Activated naive CD4-positive, alpha-beta T cell treated with anti-CD3 and anti-CD28 coated beads for 36 hours (primary cell): ENCODE data around the gene TTC24. TPM values are rescaled to one million over a fixed set of nuclear protein-coding genes. Genes with fewer than 3 reads are reported as not detected.
"Not testable (repeated sequence)": the region's sequence is repeated elsewhere in the genome, so short reads cannot be mapped to it uniquely, and the experiment has no call there.

ENCODE experiments used
- CTCF ChIA-PET: fragments of 350-600 bp; sonication (Branson Sonifier 250); formaldehyde crosslinking; loops from one replicate; lab custom pipeline; 2021; ENCODE audit warnings: antibody characterized with exemption; lab: Charles Lee
- DNase-seq: peaks from one replicate; pipeline ENCODE4 v3.0.0-alpha.2; 2020
- H3K27ac Mint-ChIP-seq: one replicate; pipeline ENCODE4 v1.8.0; 2021; ENCODE audit warnings: mild to moderate bottlenecking, mixed read lengths
- H3K27me3 Mint-ChIP-seq: one replicate; pipeline ENCODE4 v1.8.0; 2021; ENCODE audit warnings: low read depth, mixed read lengths
- H3K36me3 Mint-ChIP-seq: one replicate; pipeline ENCODE4 v1.8.0; 2021; ENCODE audit warnings: low read depth, mixed read lengths
- H3K4me1 Mint-ChIP-seq: one replicate; pipeline ENCODE4 v1.8.0; 2021; ENCODE audit warnings: low read depth, mixed read lengths
- H3K4me3 Mint-ChIP-seq: one replicate; pipeline ENCODE4 v1.8.0; 2021; ENCODE audit warnings: mild to moderate bottlenecking, moderate library complexity, mixed read lengths
- H3K9me3 Mint-ChIP-seq: one replicate; pipeline ENCODE4 v1.8.0; 2021; ENCODE audit warnings: mixed read lengths
- intact Hi-C: fragments of 100-400 bp; cut with micrococcal nuclease; formaldehyde crosslinking; loops from one replicate; pipeline ENCODE4 v1.15.1; 2023
- total RNA-seq, 2 experiments: library from RNA; stranded (reverse); gene quantifications; one replicate each; pipeline ENCODE4 v1.2.3, GENCODE V29; 2021

Gene TTC24
- total RNA-seq, 2 experiments from 2014 or later, result 3.1 to 3.9 TPM

- CTCF ChIA-PET, result interaction anchor here (0.6 to 4.7 kb wide), 6 partner anchors 40 to 1259 kb away, joined by 3 to 21 read pairs (median 7); partner anchors contain the start of gene CRABP2
- H3K4me1 Mint-ChIP-seq, result no peaks in the 10 kb centered on the region
- intact Hi-C loops, result no loop called here
- no peaks in the 10 kb centered on the region for H3K9me3 Mint-ChIP-seq
- peak; percentile 45 for DNase-seq
- peaks cover 40% of the 10 kb centered on the region for H3K27me3 Mint-ChIP-seq
- H3K27ac Mint-ChIP-seq, result no peak within 1 kb of the TSS
- H3K4me3 Mint-ChIP-seq, result no peak within 1 kb of the TSS
- no peaks in the 10 kb centered on the region for H3K36me3 Mint-ChIP-seq
Measured at GRCh38 chr1:156618853-156619581, 39.5 kb downstream of the TTC24 start, which contains the start of gene HAPLN2. Gene HAPLN2 (plus strand): TSS chr1:156619415. CDS start chr1:156623491, 4,076 bp downstream.

- Mint-ChIP-seq H3K27me3 (peaks cover 43% of the 10 kb centered on the region), H3K4me3 (no peak overlapping the region), H3K36me3 (no peaks in the 10 kb centered on the region)
Measured at GRCh38 chr1:156619582-156619955, 40.0 kb downstream of the TTC24 start.

GRCh38 chr1:156622581-156623297 lies 43.2 kb downstream of the TTC24 start:
- H3K27ac Mint-ChIP-seq, result no peak overlapping the region
- peaks cover 53% of the 10 kb centered on the region for H3K27me3 Mint-ChIP-seq
- no peaks in the 10 kb centered on the region for H3K36me3 Mint-ChIP-seq
- H3K4me3 Mint-ChIP-seq, result no peak overlapping the region
- intact Hi-C loops, result no loop called here
- H3K4me1 Mint-ChIP-seq, result peaks cover 7% of the 10 kb centered on the region
- CTCF ChIA-PET, result interaction anchor here (0.6 to 9.0 kb wide), 9 partner anchors 11 to 104 kb away, joined by 3 to 168 read pairs (median 12); partner anchors contain the start of genes BCAN, CRABP2, ISG20L2 and METTL25B
- no peak for DNase-seq
- H3K9me3 Mint-ChIP-seq, result no peaks in the 10 kb centered on the region

More at GRCh38 chr1:156619582-156619955, 40.0 kb downstream of the TTC24 start:
- intact Hi-C loops, result no loop called here
- Mint-ChIP-seq H3K9me3 (no peaks in the 10 kb centered on the region), H3K27ac (no peak overlapping the region), H3K4me1 (peaks cover 2% of the 10 kb centered on the region)
- CTCF ChIA-PET, result interaction anchor here (0.6 to 4.7 kb wide), 6 partner anchors 34 to 1260 kb away, joined by 3 to 21 read pairs (median 6); partner anchors contain the start of gene CRABP2
- no peak for DNase-seq

GRCh38 chr1:156623946-156624813 lies 44.7 kb downstream of the TTC24 start:
- Mint-ChIP-seq H3K9me3 (no peaks in the 10 kb centered on the region), H3K36me3 (no peaks in the 10 kb centered on the region), H3K4me1 (peaks cover 7% of the 10 kb centered on the region), H3K4me3 (peak overlapping the region; percentile 50), H3K27me3 (peaks cover 51% of the 10 kb centered on the region), H3K27ac (no peak overlapping the region)
- intact Hi-C loops, result no loop called here
- CTCF ChIA-PET, result interaction anchor here (0.9 to 9.0 kb wide), 21 partner anchors 10 to 278 kb away, joined by 3 to 168 read pairs (median 8); partner anchors contain the start of genes BCAN, CRABP2, ISG20L2 and METTL25B
- peak; percentile 59 for DNase-seq

- CTCF ChIA-PET, result interaction anchor here (0.6 to 9.0 kb wide), 20 partner anchors 10 to 239 kb away, joined by 3 to 168 read pairs (median 8); partner anchors contain the start of genes BCAN, CRABP2, ISG20L2 and METTL25B
- peak overlapping the region; percentile 50 for H3K4me3 Mint-ChIP-seq
- H3K9me3 Mint-ChIP-seq, result no peaks in the 10 kb centered on the region
- intact Hi-C loops, result no loop called here
- DNase-seq, result no peak
- peaks cover 7% of the 10 kb centered on the region for H3K4me1 Mint-ChIP-seq
- peaks cover 44% of the 10 kb centered on the region for H3K27me3 Mint-ChIP-seq
- no peak overlapping the region for H3K27ac Mint-ChIP-seq
- H3K36me3 Mint-ChIP-seq, result no peaks in the 10 kb centered on the region
Measured at GRCh38 chr1:156624814-156625435, 45.4 kb downstream of the TTC24 start.

GRCh38 chr1:156625436-156626078 lies 46.0 kb downstream of the TTC24 start:
- CTCF ChIA-PET, result interaction anchor here (0.6 to 9.0 kb wide), 15 partner anchors 11 to 180 kb away, joined by 3 to 168 read pairs (median 10); partner anchors contain the start of genes BCAN, CRABP2, ISG20L2 and METTL25B
- H3K27me3 Mint-ChIP-seq, result peaks cover 40% of the 10 kb centered on the region
- H3K36me3 Mint-ChIP-seq, result no peaks in the 10 kb centered on the region
- H3K4me1 Mint-ChIP-seq, result peaks cover 7% of the 10 kb centered on the region
- H3K4me3 Mint-ChIP-seq, result peak overlapping the region; percentile 36
- intact Hi-C loops, result loop anchor here (1.0 to 2.0 kb wide), 4 partner anchors 15 to 81 kb away; no protein-coding TSS in a partner anchor
- no peak overlapping the region for H3K27ac Mint-ChIP-seq
- DNase-seq, result peak; percentile 65
- no peaks in the 10 kb centered on the region for H3K9me3 Mint-ChIP-seq

GRCh38 chr1:156626079-156626438 lies 46.5 kb downstream of the TTC24 start:
- no peak overlapping the region for H3K4me3 Mint-ChIP-seq
- no peaks in the 10 kb centered on the region for H3K36me3 Mint-ChIP-seq
- H3K4me1 Mint-ChIP-seq, result peaks cover 7% of the 10 kb centered on the region
- peaks cover 41% of the 10 kb centered on the region for H3K27me3 Mint-ChIP-seq
- H3K27ac Mint-ChIP-seq, result no peak overlapping the region
- no peaks in the 10 kb centered on the region for H3K9me3 Mint-ChIP-seq
- no peak for DNase-seq
- intact Hi-C loops, result loop anchor here (1.0 to 2.0 kb wide), 4 partner anchors 15 to 80 kb away; no protein-coding TSS in a partner anchor
- CTCF ChIA-PET, result interaction anchor here (0.6 to 9.0 kb wide), 20 partner anchors 8 to 241 kb away, joined by 3 to 168 read pairs (median 4); partner anchors contain the start of genes CRABP2, ISG20L2, METTL25B and NES

- peak; percentile 57 for DNase-seq
- H3K4me1 Mint-ChIP-seq, result peaks cover 7% of the 10 kb centered on the region
- peaks cover 50% of the 10 kb centered on the region for H3K27me3 Mint-ChIP-seq
Measured at GRCh38 chr1:156627313-156627880, 47.9 kb downstream of the TTC24 start.

GRCh38 chr1:156629823-156630449 lies 50.4 kb downstream of the TTC24 start:
- CTCF ChIA-PET, result interaction anchor here (0.7 to 9.0 kb wide), 5 partner anchors 9 to 49 kb away, joined by 3 to 168 read pairs (median 12); partner anchors contain the start of gene NES
- H3K36me3 Mint-ChIP-seq, result no peaks in the 10 kb centered on the region
- H3K4me1 Mint-ChIP-seq, result peaks cover 5% of the 10 kb centered on the region
- no peak for DNase-seq
- intact Hi-C loops, result no loop called here
- no peak overlapping the region for H3K27ac Mint-ChIP-seq
- H3K9me3 Mint-ChIP-seq, result no peaks in the 10 kb centered on the region
- H3K27me3 Mint-ChIP-seq, result peaks cover 46% of the 10 kb centered on the region
- no peak overlapping the region for H3K4me3 Mint-ChIP-seq

More at GRCh38 chr1:156627313-156627880, 47.9 kb downstream of the TTC24 start:
- Mint-ChIP-seq H3K9me3 (no peaks in the 10 kb centered on the region), H3K27ac (no peak overlapping the region), H3K4me3 (no peak overlapping the region), H3K36me3 (no peaks in the 10 kb centered on the region)
- CTCF ChIA-PET, result interaction anchor here (0.5 to 9.0 kb wide), 32 partner anchors 9 to 310 kb away, joined by 3 to 168 read pairs (median 4); partner anchors contain the start of genes CRABP2, GPATCH4, ISG20L2 and METTL25B
- intact Hi-C loops, result loop anchor here (2.0 kb wide), 1 partner anchor 13 kb away; no protein-coding TSS in a partner anchor

GRCh38 chr1:156631152-156631551 lies 51.6 kb downstream of the TTC24 start:
- CTCF ChIA-PET, result interaction anchor here (0.7 to 9.0 kb wide), 6 partner anchors 10 to 272 kb away, joined by 4 to 168 read pairs (median 4); no protein-coding TSS in a partner anchor
- intact Hi-C loops, H3K4me1 Mint-ChIP-seq: not testable (repeated sequence)

More at GRCh38 chr1:156631152-156631551, 51.6 kb downstream of the TTC24 start:
- not testable (repeated sequence) for H3K9me3 Mint-ChIP-seq, H3K4me3 Mint-ChIP-seq, H3K27ac Mint-ChIP-seq, DNase-seq, H3K36me3 Mint-ChIP-seq
- peaks cover 39% of the 10 kb centered on the region for H3K27me3 Mint-ChIP-seq
